HepG2 (cell line): ENCODE measurements around the gene CIAO3. TPM values are rescaled to one million over a fixed set of nuclear protein-coding genes. Genes with fewer than 3 reads are reported as not detected.

ENCODE experiments used
- NR2F1 ChIP-seq, 2 experiments: fragments of 450-650 bp in 1 of 2; formaldehyde crosslinking in 1 of 2; IDR thresholded peaks; 2 replicates each; pipeline versions ENCODE4 v1.5.0 to v1.6.1; 2016 to 2020; ENCODE audit warnings: mild to moderate bottlenecking in 1 of 2, missing compliant biosample characterization in 1 of 2, missing genetic modification reagents in 1 of 2, moderate library complexity in 1 of 2
- ZHX2 ChIP-seq, 2 experiments: sonication (generic) in 1 of 2; formaldehyde crosslinking in 1 of 2; IDR thresholded peaks; 2 replicates each; pipeline versions ENCODE4 v1.6.1 to v1.9.0; 2014 to 2022; ENCODE audit warnings: antibody characterized with exemption in 1 of 2, borderline replicate concordance in 1 of 2, inconsistent platforms in 1 of 2, low read depth in 1 of 2, missing genetic modification reagents in 1 of 2
- ZNF280B ChIP-seq: sonication (generic); formaldehyde crosslinking; IDR thresholded peaks from 2 replicates; pipeline ENCODE4 v1.5.0; 2020; ENCODE audit warnings: missing genetic modification reagents, mild to moderate bottlenecking, borderline replicate concordance
- ZNF761 ChIP-seq: sonication (generic); formaldehyde crosslinking; conservative IDR thresholded peaks from 2 replicates; pipeline ENCODE4 v1.4.0; 2020; ENCODE audit warnings: mild to moderate bottlenecking, missing genetic modification reagents
- polyA plus RNA-seq, 8 experiments: library from polyadenylated mRNA; depleted of rRNA in 3 of 8; stranded (reverse) in 7 of 8; unstranded in 1 of 8; fragments of >200 nt; fragmentation: Illumina TruSeq in 4 of 8; extraction: Trizol in 4 of 8; gene quantifications; 2 replicates each; pipeline versions ENCODE4 v1.2.1 to v1.2.3, GENCODE V29; 2011 to 2016; ENCODE audit warnings: low read depth in 4 of 8, missing spikeins in 1 of 8, mixed read lengths in 1 of 8; ENCODE audit not compliant: insufficient read depth in 1 of 8
- total RNA-seq, 5 experiments: library from RNA; depleted of rRNA; stranded (reverse); fragments of >200 nt; fragmentation: Illumina TruSeq; extraction: Trizol; gene quantifications; 2 replicates each; pipeline ENCODE4 v1.2.3, GENCODE V29; 2016; ENCODE audit warnings: low read depth in 1 of 5
- TF ChIP-seq, protein P1 (sequence below): sonication (generic); formaldehyde crosslinking; IDR thresholded peaks from 2 replicates; pipeline ENCODE4 v1.4.0; 2020; ENCODE audit warnings: missing genetic modification reagents

The CIAO3 gene
- total and polyA plus RNA-seq, 2 of the 13 experiments (the other 11 are each of a cell fraction or from before 2014, with no cell fraction given) = 21.7 to 25.0 TPM

GRCh38 chr16:716200-716568 lies 24.6 kb downstream of the CIAO3 start (continued):
- no peak for TF ChIP-seq ZHX2 (IDR thresholded peaks at IDR 0.05; ENCODE audit: low read depth)
- no peak for TF ChIP-seq ZHX2 (CRISPR knock-in tag; IDR thresholded peaks at IDR 0.05; ENCODE audit: borderline replicate concordance)
- TF ChIP-seq, protein P1, sequence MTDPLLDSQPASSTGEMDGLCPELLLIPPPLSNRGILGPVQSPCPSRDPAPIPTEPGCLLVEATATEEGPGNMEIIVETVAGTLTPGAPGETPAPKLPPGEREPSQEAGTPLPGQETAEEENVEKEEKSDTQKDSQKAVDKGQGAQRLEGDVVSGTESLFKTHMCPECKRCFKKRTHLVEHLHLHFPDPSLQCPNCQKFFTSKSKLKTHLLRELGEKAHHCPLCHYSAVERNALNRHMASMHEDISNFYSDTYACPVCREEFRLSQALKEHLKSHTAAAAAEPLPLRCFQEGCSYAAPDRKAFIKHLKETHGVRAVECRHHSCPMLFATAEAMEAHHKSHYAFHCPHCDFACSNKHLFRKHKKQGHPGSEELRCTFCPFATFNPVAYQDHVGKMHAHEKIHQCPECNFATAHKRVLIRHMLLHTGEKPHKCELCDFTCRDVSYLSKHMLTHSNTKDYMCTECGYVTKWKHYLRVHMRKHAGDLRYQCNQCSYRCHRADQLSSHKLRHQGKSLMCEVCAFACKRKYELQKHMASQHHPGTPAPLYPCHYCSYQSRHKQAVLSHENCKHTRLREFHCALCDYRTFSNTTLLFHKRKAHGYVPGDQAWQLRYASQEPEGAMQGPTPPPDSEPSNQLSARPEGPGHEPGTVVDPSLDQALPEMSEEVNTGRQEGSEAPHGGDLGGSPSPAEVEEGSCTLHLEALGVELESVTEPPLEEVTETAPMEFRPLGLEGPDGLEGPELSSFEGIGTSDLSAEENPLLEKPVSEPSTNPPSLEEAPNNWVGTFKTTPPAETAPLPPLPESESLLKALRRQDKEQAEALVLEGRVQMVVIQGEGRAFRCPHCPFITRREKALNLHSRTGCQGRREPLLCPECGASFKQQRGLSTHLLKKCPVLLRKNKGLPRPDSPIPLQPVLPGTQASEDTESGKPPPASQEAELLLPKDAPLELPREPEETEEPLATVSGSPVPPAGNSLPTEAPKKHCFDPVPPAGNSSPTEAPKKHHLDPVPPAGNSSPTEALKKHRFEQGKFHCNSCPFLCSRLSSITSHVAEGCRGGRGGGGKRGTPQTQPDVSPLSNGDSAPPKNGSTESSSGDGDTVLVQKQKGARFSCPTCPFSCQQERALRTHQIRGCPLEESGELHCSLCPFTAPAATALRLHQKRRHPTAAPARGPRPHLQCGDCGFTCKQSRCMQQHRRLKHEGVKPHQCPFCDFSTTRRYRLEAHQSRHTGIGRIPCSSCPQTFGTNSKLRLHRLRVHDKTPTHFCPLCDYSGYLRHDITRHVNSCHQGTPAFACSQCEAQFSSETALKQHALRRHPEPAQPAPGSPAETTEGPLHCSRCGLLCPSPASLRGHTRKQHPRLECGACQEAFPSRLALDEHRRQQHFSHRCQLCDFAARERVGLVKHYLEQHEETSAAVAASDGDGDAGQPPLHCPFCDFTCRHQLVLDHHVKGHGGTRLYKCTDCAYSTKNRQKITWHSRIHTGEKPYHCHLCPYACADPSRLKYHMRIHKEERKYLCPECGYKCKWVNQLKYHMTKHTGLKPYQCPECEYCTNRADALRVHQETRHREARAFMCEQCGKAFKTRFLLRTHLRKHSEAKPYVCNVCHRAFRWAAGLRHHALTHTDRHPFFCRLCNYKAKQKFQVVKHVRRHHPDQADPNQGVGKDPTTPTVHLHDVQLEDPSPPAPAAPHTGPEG (CRISPR knock-in tag) = no peak
- 0 out of 4 replicates have a peak, but pooled peaks have one; percentile 13 to 24 for TF ChIP-seq NR2F1 (CRISPR knock-in tag; IDR thresholded peaks at IDR 0.05)
- TF ChIP-seq ZNF280B = no peak
- TF ChIP-seq ZNF761 = no peak
